C4-2B (cell line): ENCODE measurements around the gene TBPL1.

Experiments used
- CTCF ChIP-seq: fragments of 450-650 bp; conservative IDR thresholded peaks from 2 replicates; pipeline ENCODE4 v1.5.1; 2017; ENCODE audit warnings: mild to moderate bottlenecking
- ZFX ChIP-seq: fragments of 450-650 bp; IDR thresholded peaks from 2 replicates; pipeline ENCODE4 v1.6.1; 2017

GRCh38 chr6:134034478-134034877 is 81.5 kb downstream of the TBPL1 start:
- no peak for TF ChIP-seq CTCF
- no peak for TF ChIP-seq ZFX
